HepG2 (cell line): Measurements from ENCODE around the gene SPTBN4. TPM values are rescaled to one million over a fixed set of nuclear protein-coding genes. Genes with fewer than 3 reads are reported as not detected.

ENCODE experiments used
- ARID4A ChIP-seq: sonication (generic); formaldehyde crosslinking; IDR thresholded peaks from 2 replicates; pipeline ENCODE4 v1.5.0; 2020; ENCODE audit warnings: mild to moderate bottlenecking, missing genetic modification reagents, borderline replicate concordance
- CCDC6 ChIP-seq: sonication (generic); formaldehyde crosslinking; IDR thresholded peaks from 2 replicates; pipeline ENCODE4 v1.8.1; 2022; ENCODE audit warnings: mild to moderate bottlenecking, missing genetic modification reagents, moderate library complexity
- ETV6 ChIP-seq: sonication (generic); formaldehyde crosslinking; conservative IDR thresholded peaks from 2 replicates; pipeline ENCODE4 v1.4.0; 2020; ENCODE audit warnings: missing genetic modification reagents
- FOXK1 ChIP-seq: sonication (generic); formaldehyde crosslinking; IDR thresholded peaks from 2 replicates; pipeline ENCODE4 v1.4.0; 2020; ENCODE audit warnings: low read depth, missing genetic modification reagents, borderline replicate concordance
- GZF1 ChIP-seq: sonication (generic); formaldehyde crosslinking; IDR thresholded peaks from 2 replicates; pipeline ENCODE4 v1.5.1; 2020; ENCODE audit warnings: mild to moderate bottlenecking, missing genetic modification reagents
- HOXA3 ChIP-seq: sonication (generic); formaldehyde crosslinking; IDR thresholded peaks from 2 replicates; pipeline ENCODE4 v1.5.0; 2020; ENCODE audit warnings: missing genetic modification reagents
- HOXA9 ChIP-seq: sonication (generic); formaldehyde crosslinking; IDR thresholded peaks from 2 replicates; pipeline ENCODE4 v1.8.1; 2022; ENCODE audit warnings: missing genetic modification reagents, mild to moderate bottlenecking, moderate library complexity, borderline replicate concordance
- KMT2B ChIP-seq: IDR thresholded peaks from 2 replicates; pipeline ENCODE4 v1.6.1; 2016; ENCODE audit warnings: missing genetic modification reagents, missing compliant biosample characterization
- NFE2 ChIP-seq: sonication (generic); formaldehyde crosslinking; IDR thresholded peaks from 2 replicates; pipeline ENCODE4 v1.4.0; 2020; ENCODE audit warnings: missing genetic modification reagents
- PHF8 ChIP-seq: sonication (generic); formaldehyde crosslinking; IDR thresholded peaks from 2 replicates; pipeline ENCODE4 v1.5.0; 2020; ENCODE audit warnings: missing genetic modification reagents
- SMYD3 ChIP-seq: sonication (generic); formaldehyde crosslinking; IDR thresholded peaks from 2 replicates; pipeline ENCODE4 v1.8.1; 2023; ENCODE audit warnings: mild to moderate bottlenecking, missing genetic modification reagents
- SRY ChIP-seq: sonication (generic); formaldehyde crosslinking; IDR thresholded peaks from 2 replicates; pipeline ENCODE4 v1.8.0; 2022; ENCODE audit warnings: mild to moderate bottlenecking, missing genetic modification reagents
- TFAP4 ChIP-seq: sonication (generic); IDR thresholded peaks from 2 replicates; pipeline ENCODE4 v1.6.1; 2016; ENCODE audit warnings: low read depth, borderline replicate concordance
- YY1 ChIP-seq: IDR thresholded peaks from 2 replicates; pipeline ENCODE4 v1.6.1; 2011; ENCODE audit warnings: low read length, low read depth, moderate library complexity, mild to moderate bottlenecking; ENCODE audit not compliant: insufficient read depth, insufficient replicate concordance
- ZNF251 ChIP-seq: sonication (generic); formaldehyde crosslinking; IDR thresholded peaks from 2 replicates; pipeline ENCODE4 v1.9.0; 2021; ENCODE audit warnings: mild to moderate bottlenecking, missing genetic modification reagents
- ZNF484 ChIP-seq: sonication (generic); formaldehyde crosslinking; IDR thresholded peaks from 2 replicates; pipeline ENCODE4 v1.5.1; 2020; ENCODE audit warnings: mild to moderate bottlenecking, low read depth, missing genetic modification reagents, borderline replicate concordance
- ZNF501 ChIP-seq: sonication (generic); formaldehyde crosslinking; IDR thresholded peaks from 2 replicates; pipeline ENCODE4 v1.5.1; 2020; ENCODE audit warnings: mild to moderate bottlenecking, moderate library complexity, missing genetic modification reagents
- ZNF879 ChIP-seq: sonication (generic); formaldehyde crosslinking; IDR thresholded peaks from 2 replicates; pipeline ENCODE4 v1.8.1; 2023; ENCODE audit warnings: missing genetic modification reagents
- polyA plus RNA-seq, 8 experiments: library from polyadenylated mRNA; depleted of rRNA in 3 of 8; stranded (reverse) in 7 of 8; unstranded in 1 of 8; fragments of >200 nt; fragmentation: Illumina TruSeq in 4 of 8; extraction: Trizol in 4 of 8; gene quantifications; 2 replicates each; pipeline versions ENCODE4 v1.2.1 to v1.2.3, GENCODE V29; 2011 to 2016; ENCODE audit warnings: low read depth in 4 of 8, missing spikeins in 1 of 8, mixed read lengths in 1 of 8; ENCODE audit not compliant: insufficient read depth in 1 of 8
- total RNA-seq, 5 experiments: library from RNA; depleted of rRNA; stranded (reverse); fragments of >200 nt; fragmentation: Illumina TruSeq; extraction: Trizol; gene quantifications; 2 replicates each; pipeline ENCODE4 v1.2.3, GENCODE V29; 2016; ENCODE audit warnings: low read depth in 1 of 5
- TF ChIP-seq, protein P1 (sequence below): sonication (generic); formaldehyde crosslinking; IDR thresholded peaks from 2 replicates; pipeline ENCODE4 v1.4.0; 2020; ENCODE audit warnings: mild to moderate bottlenecking, missing genetic modification reagents
- TF ChIP-seq, protein P2 (sequence below): IDR thresholded peaks from 2 replicates; pipeline ENCODE4 v1.6.1; 2012; ENCODE audit warnings: low read depth, low read length, improper control_type of control experiment
- TF ChIP-seq, protein P3 (sequence below): sonication (generic); formaldehyde crosslinking; IDR thresholded peaks from 2 replicates; pipeline ENCODE4 v1.8.1; 2023; ENCODE audit warnings: mild to moderate bottlenecking, moderate library complexity, missing genetic modification reagents

Gene SPTBN4
- total and polyA plus RNA-seq, 2 of the 13 experiments (the other 11 are each of a cell fraction or from before 2014, with no cell fraction given) = 0.11 TPM

GRCh38 chr19:40444000-40444824 is 22.6 kb upstream of the SPTBN4 start, which contains the start of gene SERTAD3 (continued):
- TF ChIP-seq ZNF251 (CRISPR knock-in tag) = no peak
- TF ChIP-seq, protein P1, sequence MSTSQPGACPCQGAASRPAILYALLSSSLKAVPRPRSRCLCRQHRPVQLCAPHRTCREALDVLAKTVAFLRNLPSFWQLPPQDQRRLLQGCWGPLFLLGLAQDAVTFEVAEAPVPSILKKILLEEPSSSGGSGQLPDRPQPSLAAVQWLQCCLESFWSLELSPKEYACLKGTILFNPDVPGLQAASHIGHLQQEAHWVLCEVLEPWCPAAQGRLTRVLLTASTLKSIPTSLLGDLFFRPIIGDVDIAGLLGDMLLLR (CRISPR knock-in tag) = peak; percentile 71; the same call in 1 of the 2 replicates
- TF ChIP-seq, protein P2, sequence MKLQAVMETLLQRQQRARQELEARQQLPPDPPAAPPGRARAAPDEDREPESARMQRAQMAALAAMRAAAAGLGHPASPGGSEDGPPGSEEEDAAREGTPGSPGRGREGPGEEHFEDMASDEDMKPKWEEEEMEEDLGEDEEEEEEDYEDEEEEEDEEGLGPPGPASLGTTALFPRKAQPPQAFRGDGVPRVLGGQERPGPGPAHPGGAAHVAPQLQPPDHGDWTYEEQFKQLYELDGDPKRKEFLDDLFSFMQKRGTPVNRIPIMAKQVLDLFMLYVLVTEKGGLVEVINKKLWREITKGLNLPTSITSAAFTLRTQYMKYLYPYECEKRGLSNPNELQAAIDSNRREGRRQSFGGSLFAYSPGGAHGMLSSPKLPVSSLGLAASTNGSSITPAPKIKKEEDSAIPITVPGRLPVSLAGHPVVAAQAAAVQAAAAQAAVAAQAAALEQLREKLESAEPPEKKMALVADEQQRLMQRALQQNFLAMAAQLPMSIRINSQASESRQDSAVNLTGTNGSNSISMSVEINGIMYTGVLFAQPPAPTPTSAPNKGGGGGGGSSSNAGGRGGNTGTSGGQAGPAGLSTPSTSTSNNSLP = no peak
- TF ChIP-seq ETV6 (CRISPR knock-in tag) = 0 out of 2 replicates have a peak, but pooled peaks have one; percentile 15
- TF ChIP-seq ZNF501 (CRISPR knock-in tag) = no peak
- TF ChIP-seq SRY (CRISPR knock-in tag) = 0 out of 2 replicates have a peak, but pooled peaks have one; percentile 20
- no peak for TF ChIP-seq ZNF879 (CRISPR knock-in tag)
- peak; percentile 83 for TF ChIP-seq PHF8 (CRISPR knock-in tag)
- peak; percentile 91 for TF ChIP-seq ARID4A (CRISPR knock-in tag)
- TF ChIP-seq FOXK1 (CRISPR knock-in tag) = peak; percentile 69; the same call in 1 of the 2 replicates
- no peak for TF ChIP-seq HOXA9 (CRISPR knock-in tag)
- no peak for TF ChIP-seq GZF1 (CRISPR knock-in tag)
- TF ChIP-seq ZNF484 (CRISPR knock-in tag) = no peak
- peak; percentile 51; the same call in 1 of the 2 replicates for TF ChIP-seq SMYD3 (CRISPR knock-in tag)
- TF ChIP-seq HOXA3 (CRISPR knock-in tag) = peak; percentile 53
- no peak for TF ChIP-seq NFE2 (CRISPR knock-in tag)
- TF ChIP-seq TFAP4 = no peak; the same call in 1 of the 2 replicates
- TF ChIP-seq KMT2B (CRISPR knock-in tag) = no peak
- TF ChIP-seq, protein P3, sequence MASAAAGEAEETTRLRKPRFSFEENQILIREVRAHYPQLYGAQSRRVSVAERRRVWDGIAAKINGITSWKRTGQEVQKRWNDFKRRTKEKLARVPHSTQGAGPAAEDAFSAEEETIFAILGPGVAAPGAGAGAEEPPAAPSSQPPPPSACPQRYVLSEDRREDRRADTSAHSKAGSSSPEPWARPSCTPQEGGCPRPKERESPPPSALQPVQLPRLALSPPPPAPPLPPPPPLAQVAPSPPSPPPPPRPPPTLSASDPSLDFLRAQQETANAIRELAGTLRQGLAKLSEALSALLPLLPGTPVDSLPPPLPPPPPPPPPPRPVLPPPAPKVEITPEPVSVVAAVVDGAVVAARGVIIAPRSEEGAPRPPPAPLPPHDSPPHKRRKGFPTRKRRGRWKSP (CRISPR knock-in tag) = peak; percentile 89
- TF ChIP-seq CCDC6 (CRISPR knock-in tag) = no peak; the same call in 1 of the 2 replicates
- peak; percentile 29 for TF ChIP-seq YY1
